GF-D8 (cell line): ENCODE results near the gene EXOSC9.

Experiments used
- DNase-seq: peaks from one replicate; lab custom pipeline; 2025; lab: John Stamatoyannopoulos, UW

Gene EXOSC9

GRCh38 chr4:121824950-121825349 lies 23.8 kb downstream of the EXOSC9 start:
- DNase-seq = no peak

DNA sequence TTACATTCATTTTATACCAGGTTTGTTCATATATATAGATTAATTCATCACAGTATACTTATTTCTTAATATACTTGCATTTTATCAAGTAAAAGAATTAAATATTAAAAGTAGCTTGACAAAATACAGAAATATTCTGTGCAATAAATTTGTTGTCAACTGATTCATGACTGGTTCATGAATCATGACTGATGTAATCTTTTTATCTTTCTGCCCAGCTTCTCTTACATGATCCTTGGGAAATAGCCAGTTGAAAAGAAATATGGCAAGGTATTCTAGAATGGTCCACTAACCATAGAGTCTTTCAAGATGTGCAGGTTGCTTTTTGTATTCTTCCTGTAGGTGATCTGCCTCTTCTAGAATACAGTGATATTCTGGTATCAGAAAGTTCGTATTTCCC lies 26.7 kb downstream of the EXOSC9 start:
- DNase-seq = no peak

- no peak for DNase-seq
Measured at GRCh38 chr4:121829511-121829910, 28.4 kb downstream of the EXOSC9 start.

- peak; percentile 2 for DNase-seq
Measured at GRCh38 chr4:121838136-121838535, 37.0 kb downstream of the EXOSC9 start.

GRCh38 chr4:121842862-121843261 lies 41.7 kb downstream of the EXOSC9 start:
- no peak for DNase-seq

- DNase-seq = no peak
Measured at GRCh38 chr4:121846662-121847061, 45.5 kb downstream of the EXOSC9 start.

GRCh38 chr4:121851354-121851753 lies 50.2 kb downstream of the EXOSC9 start:
- DNase-seq = no peak

DNA sequence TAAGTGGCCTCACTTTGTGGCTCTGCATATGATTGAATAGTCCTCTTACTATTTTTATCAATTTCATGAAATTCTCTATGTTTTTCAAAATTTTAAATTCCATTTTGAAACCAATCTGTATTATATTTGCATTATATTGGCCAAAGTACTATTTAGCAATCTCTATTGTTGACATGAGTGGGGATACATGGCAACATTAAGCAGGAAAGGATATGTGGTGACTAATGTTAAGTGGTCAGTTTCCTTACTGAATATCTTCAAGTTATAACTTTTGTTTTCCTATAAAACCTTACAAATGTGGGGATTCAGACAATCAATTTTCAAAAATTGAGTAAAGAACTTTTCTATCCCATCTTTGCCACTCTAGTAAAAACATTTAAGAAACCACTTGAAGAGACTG lies 59.0 kb downstream of the EXOSC9 start:
- no peak for DNase-seq

DNA sequence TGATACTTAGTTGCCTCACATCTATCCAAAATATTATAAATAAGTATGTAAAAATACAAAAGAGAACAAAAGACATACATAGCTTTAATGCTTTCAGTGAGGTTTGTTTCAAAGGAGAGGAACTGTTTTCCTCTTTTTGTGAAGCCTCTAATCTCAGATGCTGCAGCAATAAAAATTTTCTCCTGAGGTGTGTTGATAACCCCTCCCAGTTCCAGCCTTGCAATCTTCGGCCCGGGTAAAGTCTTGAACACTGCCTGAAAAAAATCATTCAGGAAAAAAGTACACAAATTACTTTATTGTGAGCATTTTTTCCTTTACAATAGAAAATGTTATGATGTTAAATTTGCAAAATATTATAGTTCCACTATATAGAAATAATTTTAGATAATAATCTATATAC lies 60.3 kb downstream of the EXOSC9 start:
- no peak for DNase-seq

GRCh38 chr4:121863799-121864198 lies 62.7 kb downstream of the EXOSC9 start:
- DNase-seq = no peak
